ENCODE results near the gene KASH5.
A peak's percentile ranks its signal among the peaks of the same experiment; 100 is the strongest.

Gene KASH5

DNA sequence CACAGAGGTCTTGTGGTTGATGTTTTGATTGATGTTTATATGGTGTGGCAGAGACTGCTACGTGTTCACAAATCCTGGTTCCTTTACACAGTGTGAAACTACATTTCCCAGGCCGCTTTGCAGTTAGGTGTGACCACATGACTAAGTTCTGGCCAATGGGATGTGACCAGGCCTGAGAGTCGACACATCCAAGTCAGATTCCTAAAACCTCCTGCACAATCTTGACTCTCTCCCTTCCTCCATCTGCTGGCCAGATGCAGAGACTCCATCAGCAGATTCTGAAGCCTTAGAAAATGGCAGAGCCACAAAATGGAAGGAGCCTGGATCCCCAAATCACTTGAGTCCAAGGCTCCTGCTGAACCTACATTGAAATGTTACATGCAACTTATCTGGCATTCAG lies 40.2 kb upstream of the KASH5 start:
- DNase-seq (ENCODE audit: insufficient read length) (no peak), FAIRE-seq (peak; percentile 5)
- TF ChIP-seq POLR2A (IDR thresholded peaks at IDR 0.05; ENCODE audit: low read depth, low read length) (no peak), POLR2AphosphoS5 (IDR thresholded peaks at IDR 0.05; ENCODE audit: low read depth, low read length) (no peak), TAF1 (IDR thresholded peaks at IDR 0.05; ENCODE audit: borderline replicate concordance, low read depth, low read length) (no peak)

DNA sequence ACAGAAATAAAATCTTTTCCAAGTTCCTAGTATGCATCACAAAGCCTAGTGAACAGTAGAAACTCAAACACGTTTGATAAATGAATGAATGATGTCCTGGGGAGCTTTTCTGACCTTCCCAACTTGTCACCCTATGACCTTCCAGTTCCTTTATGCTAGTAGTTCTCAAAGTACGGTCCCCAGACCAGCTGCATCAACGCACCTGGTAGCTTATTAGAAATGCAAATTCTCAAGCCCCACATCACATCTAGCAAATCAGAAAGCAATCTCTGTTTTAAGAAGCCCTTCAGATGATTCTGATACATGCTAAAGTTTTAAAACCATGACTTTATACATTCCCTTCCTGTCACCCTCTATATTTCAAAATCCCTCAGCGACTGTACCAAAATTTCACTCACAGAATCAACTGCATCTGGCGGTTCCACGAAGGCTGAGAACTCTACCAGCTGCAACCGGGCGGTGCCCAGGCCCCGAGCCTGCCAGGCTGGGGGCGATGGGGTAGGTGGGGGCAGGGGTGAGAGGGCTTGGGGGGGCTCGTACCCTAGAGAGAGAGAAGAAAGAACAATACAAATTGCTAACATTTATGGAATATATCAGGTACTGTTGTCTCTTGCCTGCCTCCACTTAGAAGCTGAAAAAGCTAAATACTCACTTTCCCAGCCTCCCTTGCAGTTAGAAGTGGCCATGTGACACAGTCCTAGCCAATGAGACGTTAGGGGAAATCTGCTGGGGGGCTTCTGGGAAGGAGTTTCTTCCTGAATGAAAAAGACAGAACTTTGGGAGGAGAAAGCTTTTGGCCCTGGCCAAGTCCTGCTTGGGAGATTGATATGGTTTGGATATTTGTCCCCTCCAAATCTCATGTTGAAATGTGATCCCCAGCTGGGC lies 39.5 kb upstream of the KASH5 start:
- TF ChIP-seq POLR2AphosphoS5 (IDR thresholded peaks at IDR 0.05; ENCODE audit: low read depth, low read length) = no peak
- no peak for TF ChIP-seq POLR2A (IDR thresholded peaks at IDR 0.05; ENCODE audit: low read depth, low read length)
- TF ChIP-seq TAF1 (IDR thresholded peaks at IDR 0.05; ENCODE audit: borderline replicate concordance, low read depth, low read length) = no peak
- FAIRE-seq (no peak), DNase-seq (ENCODE audit: insufficient read length) (no peak)

DNA sequence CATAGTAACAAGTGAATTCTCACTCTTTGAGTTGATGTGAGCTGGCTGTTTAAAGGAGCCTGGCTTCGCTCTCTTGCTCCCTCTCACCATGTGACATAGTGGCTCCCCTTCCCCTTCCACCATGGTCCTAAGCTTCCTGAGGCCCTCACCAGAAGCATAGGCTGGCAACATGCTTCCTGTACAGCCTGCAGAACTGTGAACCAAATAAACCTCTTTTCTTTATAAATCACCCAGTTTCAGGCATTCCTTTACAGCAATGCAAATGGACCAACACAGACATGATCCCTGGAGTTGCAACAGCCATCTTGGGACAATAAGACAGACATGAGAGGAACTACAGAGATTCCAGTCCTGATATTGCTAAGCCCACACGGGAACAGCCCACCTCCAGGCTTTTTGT lies 38.5 kb upstream of the KASH5 start:
- no peak for DNase-seq (ENCODE audit: insufficient read length)
- TF ChIP-seq POLR2AphosphoS5 (IDR thresholded peaks at IDR 0.05; ENCODE audit: low read depth, low read length) (no peak), TAF1 (IDR thresholded peaks at IDR 0.05; ENCODE audit: borderline replicate concordance, low read depth, low read length) (no peak), POLR2A (IDR thresholded peaks at IDR 0.05; ENCODE audit: low read depth, low read length) (no peak)
- FAIRE-seq = no peak

DNA sequence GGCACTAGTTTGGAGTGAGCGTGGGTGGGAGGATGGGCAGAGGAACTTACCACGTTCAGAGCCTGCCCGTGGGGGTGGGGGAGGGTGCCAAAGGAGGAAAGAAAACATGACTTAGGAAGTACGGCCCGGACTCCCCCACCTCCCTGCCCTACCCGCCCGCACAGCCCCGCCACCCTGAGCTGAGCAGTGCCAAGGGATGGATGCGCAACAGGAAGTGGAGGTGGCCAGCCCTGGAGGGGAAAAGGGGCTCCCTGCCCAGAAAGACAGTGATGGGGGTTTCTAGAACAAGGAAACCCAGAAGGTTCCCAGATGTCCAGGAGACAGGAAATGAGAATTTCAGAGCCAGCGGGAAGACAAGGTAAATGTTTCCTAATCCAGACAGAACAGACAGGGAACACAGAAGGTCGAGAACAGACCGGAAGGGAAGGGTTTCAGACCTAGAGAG lies 32.1 kb upstream of the KASH5 start:
- no peak for TF ChIP-seq TAF1 (IDR thresholded peaks at IDR 0.05; ENCODE audit: borderline replicate concordance, low read depth, low read length)
- no peak for TF ChIP-seq POLR2A (IDR thresholded peaks at IDR 0.05; ENCODE audit: low read depth, low read length)
- TF ChIP-seq POLR2AphosphoS5 (IDR thresholded peaks at IDR 0.05; ENCODE audit: low read depth, low read length) = no peak
- DNase-seq (ENCODE audit: insufficient read length) = no peak
- no peak for FAIRE-seq

DNA sequence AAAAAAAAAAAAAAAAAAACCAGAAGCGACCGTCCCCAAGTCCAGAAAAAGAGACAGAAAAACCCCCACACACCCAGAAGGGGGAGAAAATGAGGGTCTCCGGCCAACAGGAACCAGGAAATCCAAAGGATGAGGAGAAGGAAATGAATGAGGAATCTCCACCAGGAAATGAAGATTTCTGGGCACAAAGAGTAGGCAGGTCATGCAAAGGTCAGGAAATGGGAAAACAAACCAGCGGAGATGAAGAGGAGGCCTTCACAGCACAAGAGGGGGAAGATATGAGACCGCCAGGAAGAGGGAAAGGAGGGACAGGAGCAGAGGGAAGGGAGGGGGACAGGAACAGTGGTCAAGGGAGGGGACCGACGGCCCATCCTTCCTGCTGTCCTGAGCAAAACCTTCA lies 31.7 kb upstream of the KASH5 start:
- no peak for FAIRE-seq
- no peak for DNase-seq (ENCODE audit: insufficient read length)
- TF ChIP-seq POLR2A (IDR thresholded peaks at IDR 0.05; ENCODE audit: low read depth, low read length) (no peak), TAF1 (IDR thresholded peaks at IDR 0.05; ENCODE audit: borderline replicate concordance, low read depth, low read length) (no peak), POLR2AphosphoS5 (IDR thresholded peaks at IDR 0.05; ENCODE audit: low read depth, low read length) (no peak)

DNA sequence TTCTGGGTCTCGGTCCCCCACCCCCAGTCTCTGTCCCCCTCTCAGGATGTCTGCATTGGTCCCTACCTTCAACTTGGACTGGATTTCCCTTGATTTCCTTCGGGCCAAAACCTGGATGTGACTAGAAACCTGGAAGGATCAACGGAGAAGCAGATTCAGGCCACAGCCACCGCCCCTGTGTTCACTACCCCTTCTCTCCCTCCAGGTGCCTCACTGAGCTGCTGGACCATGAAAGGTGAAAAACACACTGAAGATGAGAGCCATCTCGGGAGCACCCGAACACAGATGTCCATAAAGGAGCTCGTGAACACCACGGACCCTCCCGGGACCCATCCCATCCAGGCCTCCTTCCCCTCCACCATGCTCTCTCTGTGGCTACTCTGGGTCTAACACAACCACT lies 30.9 kb upstream of the KASH5 start:
- FAIRE-seq (no peak), DNase-seq (ENCODE audit: insufficient read length) (no peak)
- no peak for TF ChIP-seq POLR2A (IDR thresholded peaks at IDR 0.05; ENCODE audit: low read depth, low read length)
- TF ChIP-seq TAF1 (IDR thresholded peaks at IDR 0.05; ENCODE audit: borderline replicate concordance, low read depth, low read length) = no peak
- TF ChIP-seq POLR2AphosphoS5 (IDR thresholded peaks at IDR 0.05; ENCODE audit: low read depth, low read length) = no peak

DNA sequence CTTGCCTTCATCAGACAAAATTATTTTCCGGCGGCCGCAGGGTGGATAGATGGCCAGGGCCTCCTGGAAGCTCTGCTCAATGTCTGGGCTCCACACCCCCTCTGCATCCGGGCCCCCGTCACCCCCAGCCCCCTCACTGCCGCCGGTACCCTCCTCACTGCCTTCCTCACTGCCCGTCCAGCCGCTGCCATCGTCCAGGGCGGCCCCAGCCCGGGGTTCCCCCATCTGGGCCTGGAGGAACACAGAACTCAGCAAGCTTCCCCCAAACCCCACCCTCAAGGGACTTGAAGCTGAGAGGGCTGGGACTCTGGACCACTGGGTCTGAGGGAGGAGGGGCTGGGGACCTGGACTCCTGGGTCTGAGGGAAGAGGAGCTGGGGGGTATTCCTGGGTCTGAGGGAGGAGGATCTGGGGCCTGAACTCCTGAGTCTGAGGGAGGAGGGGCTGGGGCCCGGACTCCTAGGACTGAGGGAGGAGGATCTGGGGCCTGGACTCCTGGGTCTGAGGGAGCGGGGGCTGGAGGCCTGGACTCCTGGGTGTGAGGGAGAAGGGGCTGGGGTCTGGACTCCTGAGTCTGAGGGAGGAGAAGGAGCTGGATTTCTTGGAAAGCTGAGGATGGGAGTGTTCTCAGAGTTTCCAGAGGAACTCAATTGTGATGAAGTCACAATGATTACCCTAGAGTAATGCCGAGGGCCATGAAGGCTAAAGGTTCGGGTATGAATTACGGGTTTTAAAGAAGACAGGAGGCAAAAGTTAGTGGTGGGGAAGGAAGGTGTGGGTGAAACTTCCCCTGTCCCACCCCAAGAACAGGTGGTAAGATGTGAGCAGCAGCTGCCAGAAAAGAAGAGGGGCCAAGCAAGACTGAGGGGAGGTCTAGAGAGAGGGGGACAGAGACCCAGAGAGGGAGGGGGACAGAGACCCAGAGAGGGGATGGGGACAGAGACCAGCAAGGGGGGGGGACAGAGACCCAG lies 27.9 kb upstream of the KASH5 start:
- no peak for FAIRE-seq
- no peak for TF ChIP-seq POLR2AphosphoS5 (IDR thresholded peaks at IDR 0.05; ENCODE audit: low read depth, low read length)
- TF ChIP-seq TAF1 (IDR thresholded peaks at IDR 0.05; ENCODE audit: borderline replicate concordance, low read depth, low read length) = no peak
- no peak for TF ChIP-seq POLR2A (IDR thresholded peaks at IDR 0.05; ENCODE audit: low read depth, low read length)
- DNase-seq (ENCODE audit: insufficient read length) = no peak

DNA sequence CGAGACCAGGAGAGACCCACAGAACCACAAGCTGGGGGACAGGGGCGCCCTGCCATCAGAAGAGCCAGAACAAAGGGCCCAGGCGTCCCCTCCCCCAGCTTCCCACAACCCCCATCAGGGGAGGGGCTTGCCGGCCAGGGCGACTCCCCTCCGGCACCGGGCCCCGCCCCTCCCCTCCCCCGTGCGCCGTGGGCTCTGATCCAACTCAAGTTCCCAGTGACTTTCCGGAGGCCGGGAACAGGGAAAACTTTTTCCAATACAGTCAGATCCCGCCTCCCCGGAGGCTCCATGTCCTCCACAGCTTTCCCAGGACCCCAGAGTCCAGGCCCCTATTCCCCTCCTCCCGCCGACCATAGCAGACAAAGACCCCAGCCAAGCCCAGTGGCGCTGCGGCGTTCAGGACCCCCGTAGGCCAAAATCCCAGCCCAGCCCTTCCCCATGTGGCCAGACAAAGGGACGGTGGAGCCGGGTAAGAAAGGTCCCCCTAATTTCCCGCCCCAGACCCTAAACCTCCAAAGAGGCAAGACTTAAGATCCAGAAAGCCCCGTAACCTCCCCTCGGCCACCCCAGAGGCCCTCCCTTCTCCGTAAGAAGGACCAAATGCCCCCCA lies 26.5 kb upstream of the KASH5 start:
- TF ChIP-seq POLR2AphosphoS5 (IDR thresholded peaks at IDR 0.05; ENCODE audit: low read depth, low read length) (no peak), TAF1 (IDR thresholded peaks at IDR 0.05; ENCODE audit: borderline replicate concordance, low read depth, low read length) (no peak), POLR2A (IDR thresholded peaks at IDR 0.05; ENCODE audit: low read depth, low read length) (no peak)
- no peak for FAIRE-seq
- DNase-seq (ENCODE audit: insufficient read length) = no peak

DNA sequence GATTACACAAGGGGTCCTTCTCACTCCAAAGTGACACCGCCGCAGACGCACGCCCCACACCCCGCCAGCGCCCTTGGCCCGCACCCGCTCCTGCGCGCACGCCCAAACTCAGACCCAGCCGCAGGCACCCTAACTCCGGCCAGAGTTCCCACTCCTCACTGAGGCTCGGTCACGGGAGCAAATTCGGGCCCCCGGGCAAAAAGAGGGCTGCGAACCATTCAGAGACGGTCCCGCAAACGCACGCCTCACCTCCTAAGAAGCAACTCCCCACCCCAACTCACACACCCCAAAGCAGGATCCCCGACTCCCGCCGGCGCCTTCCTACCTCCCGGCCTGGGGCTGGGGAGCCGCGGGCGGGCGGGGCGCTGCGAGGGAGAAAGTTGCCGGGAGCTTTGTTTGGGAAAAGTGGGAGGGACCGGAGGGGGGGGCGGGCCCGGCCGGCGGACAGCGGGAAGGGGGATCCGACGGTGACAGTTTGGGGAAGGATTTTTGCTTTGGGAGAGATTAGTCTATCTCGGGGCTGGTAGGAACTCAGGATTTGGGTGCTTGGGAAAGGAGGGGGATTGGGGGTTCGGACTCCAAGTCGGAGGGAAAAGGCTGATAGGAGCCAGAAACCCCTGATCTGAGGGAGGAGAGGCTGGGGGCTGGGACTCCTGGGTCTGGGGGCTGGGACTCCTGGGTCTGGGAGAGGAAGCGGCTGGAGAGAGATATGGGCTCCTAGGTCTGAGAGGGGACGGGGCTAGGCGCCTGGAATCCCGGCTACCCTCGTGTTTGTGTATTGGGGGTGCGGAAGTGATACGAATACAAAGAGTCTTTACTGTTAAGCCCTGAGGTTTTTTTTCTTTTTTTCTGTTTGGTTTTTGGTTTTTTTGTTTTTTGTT lies 25.8 kb upstream of the KASH5 start, which contains the start of gene TEAD2:
TEAD2 (minus strand) TSS at position 369 of the 881 bp plus-strand sequence. CDS start 2,341 bp downstream, outside the sequence.
- TF ChIP-seq POLR2A (IDR thresholded peaks at IDR 0.05; ENCODE audit: low read depth, low read length) (no peak), TAF1 (IDR thresholded peaks at IDR 0.05; ENCODE audit: borderline replicate concordance, low read depth, low read length) (no peak)
- FAIRE-seq = no peak

DNA sequence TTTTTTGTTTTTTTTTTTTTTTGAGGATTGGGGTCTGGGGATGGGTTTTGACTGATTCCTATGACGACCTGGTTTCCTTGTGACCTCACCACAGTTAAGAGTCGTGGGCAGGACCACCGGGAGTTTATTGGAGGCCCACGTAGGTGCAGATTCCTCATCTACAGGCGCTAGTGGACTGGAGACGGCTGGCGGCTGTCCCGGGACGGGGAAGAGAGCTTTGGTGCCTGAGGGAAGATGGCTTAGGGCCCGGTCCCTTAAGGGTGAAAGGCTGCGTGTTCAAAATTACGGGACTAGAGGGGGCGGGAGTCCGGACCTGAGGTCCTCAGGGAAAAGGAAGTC lies 25.2 kb upstream of the KASH5 start:
- DNase-seq (ENCODE audit: insufficient read length) (no peak), FAIRE-seq (no peak)
- TF ChIP-seq POLR2A (IDR thresholded peaks at IDR 0.05; ENCODE audit: low read depth, low read length) = no peak
- TF ChIP-seq POLR2AphosphoS5 (IDR thresholded peaks at IDR 0.05; ENCODE audit: low read depth, low read length) = no peak
- no peak for TF ChIP-seq TAF1 (IDR thresholded peaks at IDR 0.05; ENCODE audit: borderline replicate concordance, low read depth, low read length)

More for the DNA sequence above, 25.8 kb upstream of the KASH5 start, which contains the start of gene TEAD2:
- DNase-seq (ENCODE audit: insufficient read length) = no peak
